Skeletal muscle satellite cell (primary cell): Measurements from ENCODE around the gene CGB5.
A peak's percentile ranks its signal among the peaks of the same experiment; 100 is the strongest.
"Not testable (repeated sequence)": the region's sequence is repeated elsewhere in the genome, so short reads cannot be mapped to it uniquely, and the experiment has no call there.

Experiments
- H3K27me3 ChIP-seq: 2 replicates; pipeline ENCODE4 v1.7.0; 2013; ENCODE audit warnings: low read length; ENCODE audit not compliant: control insufficient read depth, insufficient read depth
- H3K36me3 ChIP-seq: 2 replicates; pipeline ENCODE4 v1.7.0; 2013; ENCODE audit warnings: mild to moderate bottlenecking, control low read depth, low read length; ENCODE audit not compliant: insufficient read depth
- H3K4me1 ChIP-seq: 2 replicates; pipeline ENCODE4 v1.7.0; 2013; ENCODE audit warnings: low read length; ENCODE audit not compliant: control insufficient read depth, insufficient read depth
- H3K4me2 ChIP-seq: 2 replicates; pipeline ENCODE4 v1.7.0; 2013; ENCODE audit warnings: mild to moderate bottlenecking, low read length
- H3K4me3 ChIP-seq: 2 replicates; pipeline ENCODE4 v1.7.0; 2013; ENCODE audit warnings: low read length
- H3K9ac ChIP-seq: 2 replicates; pipeline ENCODE4 v1.7.0; 2013; ENCODE audit warnings: mild to moderate bottlenecking, low read depth, low read length, moderate library complexity
- H3K9me3 ChIP-seq: replicated peaks from 2 replicates; pipeline ENCODE4 v1.7.0; 2013; ENCODE audit warnings: mild to moderate bottlenecking, control low read depth, low read length

CGB5 gene

GRCh38 chr19:49025088-49025487 lies 18.6 kb upstream of the CGB5 start:
- H3K4me3 ChIP-seq, H3K4me2 ChIP-seq, H3K27me3 ChIP-seq: not testable (repeated sequence)

DNA sequence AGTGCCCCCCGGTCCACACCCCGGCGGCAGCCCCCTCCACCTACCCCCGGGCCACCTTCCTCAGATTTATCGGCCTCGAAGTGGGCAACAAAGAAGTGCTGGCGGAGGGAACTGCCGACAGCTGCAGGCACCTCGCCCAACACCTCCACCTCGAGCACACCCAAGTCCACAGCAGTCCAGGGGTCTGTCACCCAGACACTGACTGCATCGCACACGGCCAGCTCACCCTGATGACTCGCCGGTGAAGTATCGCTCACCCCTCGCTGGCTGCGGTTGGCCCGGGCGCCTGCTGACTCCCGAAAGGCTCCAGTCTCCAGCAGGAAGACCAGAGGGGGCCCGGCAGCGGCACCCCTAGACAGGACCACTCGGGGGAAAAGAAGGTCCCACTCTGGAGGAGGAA lies 18.0 kb upstream of the CGB5 start:
- not testable (repeated sequence) for H3K36me3 ChIP-seq, H3K9ac ChIP-seq, H3K27me3 ChIP-seq

More at GRCh38 chr19:49025088-49025487, 18.6 kb upstream of the CGB5 start:
- H3K9me3 ChIP-seq, H3K9ac ChIP-seq, H3K36me3 ChIP-seq: not testable (repeated sequence)
- H3K4me1 ChIP-seq: peaks cover 11% of the 10 kb centered on the region

GRCh38 chr19:49028686-49029085 lies 15.0 kb upstream of the CGB5 start:
- not testable (repeated sequence) for H3K4me2 ChIP-seq, H3K9me3 ChIP-seq, H3K9ac ChIP-seq, H3K36me3 ChIP-seq, H3K4me3 ChIP-seq, H3K27me3 ChIP-seq
- H3K4me1 ChIP-seq: peaks cover 11% of the 10 kb centered on the region

More for the DNA sequence above, 18.0 kb upstream of the CGB5 start:
- peaks cover 11% of the 10 kb centered on the region for H3K4me1 ChIP-seq
- H3K4me3 ChIP-seq, H3K9me3 ChIP-seq, H3K4me2 ChIP-seq: not testable (repeated sequence)

GRCh38 chr19:49029749-49030148 lies 13.9 kb upstream of the CGB5 start:
- H3K9me3 ChIP-seq, H3K27me3 ChIP-seq, H3K4me2 ChIP-seq, H3K4me3 ChIP-seq, H3K36me3 ChIP-seq, H3K9ac ChIP-seq: not testable (repeated sequence)
- H3K4me1 ChIP-seq: peaks cover 11% of the 10 kb centered on the region

- H3K9ac ChIP-seq, H3K9me3 ChIP-seq, H3K4me2 ChIP-seq, H3K27me3 ChIP-seq, H3K36me3 ChIP-seq, H3K4me3 ChIP-seq: not testable (repeated sequence)
- peaks cover 11% of the 10 kb centered on the region for H3K4me1 ChIP-seq
Measured at GRCh38 chr19:49030323-49030722, 13.3 kb upstream of the CGB5 start.

GRCh38 chr19:49031642-49032301 lies 11.9 kb upstream of the CGB5 start, which contains the start of gene CGB2:
TSS of gene CGB2 (plus strand) at chr19:49031890. CDS start at chr19:49032096, 206 bp downstream.
- not testable (repeated sequence) for H3K4me2 ChIP-seq, H3K27me3 ChIP-seq, H3K9me3 ChIP-seq, H3K4me3 ChIP-seq, H3K4me1 ChIP-seq, H3K36me3 ChIP-seq, H3K9ac ChIP-seq

GRCh38 chr19:49036815-49037214 lies 6.8 kb upstream of the CGB5 start, which contains the start of gene CGB1:
TSS of gene CGB1 (minus strand) at chr19:49036895. CDS start at chr19:49036711, 184 bp downstream.
- not testable (repeated sequence) for H3K4me3 ChIP-seq, H3K9me3 ChIP-seq, H3K4me2 ChIP-seq, H3K9ac ChIP-seq, H3K36me3 ChIP-seq, H3K27me3 ChIP-seq
- H3K4me1 ChIP-seq: peaks cover 12% of the 10 kb centered on the region

- H3K9ac ChIP-seq, H3K4me3 ChIP-seq, H3K4me2 ChIP-seq, H3K36me3 ChIP-seq, H3K9me3 ChIP-seq, H3K27me3 ChIP-seq: not testable (repeated sequence)
- peaks cover 19% of the 10 kb centered on the region for H3K4me1 ChIP-seq
Measured at GRCh38 chr19:49038111-49038510, 5.5 kb upstream of the CGB5 start.

DNA sequence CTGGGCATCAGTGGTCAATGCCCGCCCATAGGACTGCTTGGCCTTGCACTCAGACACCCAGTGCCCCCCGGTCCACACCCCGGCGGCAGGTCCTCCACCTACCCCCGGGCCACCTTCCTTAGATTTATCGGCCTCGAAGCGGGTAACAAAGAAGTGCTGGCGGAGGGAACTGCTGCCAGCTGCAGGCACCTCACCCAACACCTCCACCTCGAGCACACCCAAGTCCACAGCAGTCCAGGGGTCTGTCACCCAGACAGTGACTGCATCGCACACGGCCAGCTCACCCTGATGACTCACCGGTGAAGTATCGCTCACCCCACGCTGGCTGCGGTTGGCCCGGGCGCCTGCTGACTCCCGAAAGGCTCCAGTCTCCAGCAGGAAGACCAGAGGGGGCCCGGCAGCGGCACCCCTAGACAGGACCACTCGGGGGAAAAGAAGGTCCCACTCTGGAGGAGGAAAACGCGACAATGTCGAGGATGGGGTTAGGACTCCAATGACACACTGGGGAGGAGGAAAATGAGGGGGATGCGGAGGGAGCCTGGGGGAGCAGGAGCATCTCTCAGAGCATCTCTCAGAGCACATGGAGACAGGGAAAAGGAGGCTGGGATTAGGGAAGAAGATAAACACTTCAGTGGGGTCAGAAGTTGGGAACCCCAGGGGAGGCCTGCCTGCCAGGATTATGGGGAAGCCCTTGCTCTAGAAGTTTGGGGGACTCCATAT lies 4.9 kb upstream of the CGB5 start:
- H3K4me1 ChIP-seq: peaks cover 19% of the 10 kb centered on the region
- H3K4me2 ChIP-seq: peak overlapping the region; percentile 8
- not testable (repeated sequence) for H3K27me3 ChIP-seq, H3K4me3 ChIP-seq, H3K36me3 ChIP-seq, H3K9ac ChIP-seq, H3K9me3 ChIP-seq

- not testable (repeated sequence) for H3K4me3 ChIP-seq, H3K4me2 ChIP-seq, H3K27me3 ChIP-seq, H3K36me3 ChIP-seq, H3K9me3 ChIP-seq, H3K9ac ChIP-seq
- peaks cover 19% of the 10 kb centered on the region for H3K4me1 ChIP-seq
Measured at GRCh38 chr19:49039736-49040135, 3.9 kb upstream of the CGB5 start.

- H3K4me3 ChIP-seq: no peak overlapping the region
- no peak overlapping the region for H3K9ac ChIP-seq
- peaks cover 19% of the 10 kb centered on the region for H3K4me1 ChIP-seq
- H3K9me3 ChIP-seq: no peaks in the 10 kb centered on the region
- H3K4me2 ChIP-seq: no peak overlapping the region
- H3K27me3 ChIP-seq: no peaks in the 10 kb centered on the region
- H3K36me3 ChIP-seq: no peaks in the 10 kb centered on the region
Measured at GRCh38 chr19:49042177-49042576, 1.5 kb upstream of the CGB5 start.

DNA sequence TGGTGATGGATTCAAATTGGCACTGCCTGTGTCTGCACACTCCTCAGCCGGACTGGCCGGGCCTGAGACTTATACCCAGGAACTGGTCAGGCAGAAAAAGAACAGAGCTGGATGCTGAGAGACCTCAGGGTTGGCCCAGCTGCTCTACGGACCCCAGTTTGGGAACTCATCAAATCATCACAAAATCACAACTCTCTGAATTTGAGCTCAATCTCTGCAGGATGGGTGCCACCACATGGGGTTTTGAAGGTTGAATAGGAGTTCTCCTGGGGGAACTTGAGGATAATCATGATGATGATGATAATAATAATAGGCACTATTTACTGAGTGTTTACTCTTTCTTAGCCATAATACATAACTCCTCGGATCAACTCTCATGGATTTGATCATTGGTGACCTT lies 982 bp upstream of the CGB5 start:
- H3K9ac ChIP-seq, H3K27me3 ChIP-seq, H3K9me3 ChIP-seq, H3K4me3 ChIP-seq, H3K4me2 ChIP-seq, H3K36me3 ChIP-seq: not testable (repeated sequence)
- H3K4me1 ChIP-seq: peaks cover 19% of the 10 kb centered on the region
